HG03280 (cell line): ENCODE measurements around the gene TMEM220.

Experiments used
- ATAC-seq: cut with Tn5 transposase; IDR thresholded peaks from one replicate; pipeline ENCODE4 v1.9.1; 2021; ENCODE audit warnings: mild to moderate bottlenecking, moderate library complexity; ENCODE audit not compliant: unreplicated experiment

The TMEM220 gene

GRCh38 chr17:10729334-10730193, at the start of gene TMEM220:
Gene TMEM220 (minus strand): TSS chr17:10730023. CDS start chr17:10729851, 172 bp downstream.
- no peak for ATAC-seq

GRCh38 chr17:10779609-10780008, 49.8 kb upstream of the TMEM220 start:
- ATAC-seq = no peak

GRCh38 chr17:10777890-10778289, 48.1 kb upstream of the TMEM220 start:
- no peak for ATAC-seq

- no peak for ATAC-seq
These were observed 47.4 kb upstream of the TMEM220 start for GRCh38 chr17:10777131-10777807.

GRCh38 chr17:10776381-10776780, 46.6 kb upstream of the TMEM220 start:
- no peak for ATAC-seq

GRCh38 chr17:10775740-10776356, 46.0 kb upstream of the TMEM220 start:
- ATAC-seq = no peak

- ATAC-seq = no peak
These were observed 45.2 kb upstream of the TMEM220 start for GRCh38 chr17:10775058-10775457.

- no peak for ATAC-seq
These were observed 43.6 kb upstream of the TMEM220 start for GRCh38 chr17:10773391-10773790.

- ATAC-seq = no peak
These were observed 42.9 kb upstream of the TMEM220 start for GRCh38 chr17:10772425-10773380.

- no peak for ATAC-seq
These were observed 41.3 kb upstream of the TMEM220 start for GRCh38 chr17:10771148-10771547.

GRCh38 chr17:10769840-10770239, 40.0 kb upstream of the TMEM220 start:
- no peak for ATAC-seq

GRCh38 chr17:10768750-10769251, 39.0 kb upstream of the TMEM220 start:
- ATAC-seq = no peak

GRCh38 chr17:10767232-10767631, 37.4 kb upstream of the TMEM220 start:
- ATAC-seq = no peak

GRCh38 chr17:10762037-10762436, 32.2 kb upstream of the TMEM220 start:
- ATAC-seq = no peak

GRCh38 chr17:10761281-10761680, 31.5 kb upstream of the TMEM220 start:
- no peak for ATAC-seq

GRCh38 chr17:10758062-10758461, 28.2 kb upstream of the TMEM220 start:
- ATAC-seq = no peak

GRCh38 chr17:10757647-10758046, 27.8 kb upstream of the TMEM220 start:
- ATAC-seq = no peak

GRCh38 chr17:10757067-10757466, 27.2 kb upstream of the TMEM220 start:
- no peak for ATAC-seq

- no peak for ATAC-seq
These were observed 26.8 kb upstream of the TMEM220 start for GRCh38 chr17:10756619-10757018.

- no peak for ATAC-seq
These were observed 26.4 kb upstream of the TMEM220 start for GRCh38 chr17:10756185-10756584.
